HepG2 (cell line): ENCODE data around the gene RPS6KL1. TPM values are rescaled to one million over a fixed set of nuclear protein-coding genes. Genes with fewer than 3 reads are reported as not detected.

Experiments used
- ATAC-seq: fragments of 200-7000 bp; cut with Tn5 transposase; 3 replicates; pipeline ENCODE4 v1.9.1; 2020; ENCODE audit warnings: mild to moderate bottlenecking, moderate library complexity
- BruUV-seq: library from RNA; stranded (reverse); fragments of 400-500 nt; replicated peaks from 2 replicates; lab custom pipeline; 2021; lab: Mats Ljungman, UMichigan
- CTCF ChIA-PET: fragments of 300-600 bp; formaldehyde crosslinking; extraction: SDS; loops from one replicate; lab custom pipeline; 2021; ENCODE audit warnings: low total read pairs, inconsistent platforms, low intra/inter-chr PET ratio; lab: Yijun Ruan, JAX
- POLR2A ChIA-PET: fragments of 350-600 bp; sonication (Branson Sonifier 250); formaldehyde crosslinking; loops from one replicate; lab custom pipeline; 2020; ENCODE audit warnings: antibody characterized with exemption, inconsistent platforms; lab: Yijun Ruan, JAX
- DNase-seq: peaks from one replicate; pipeline ENCODE4 v3.0.0-alpha.2; 2015; ENCODE audit warnings: low spot score
- FAIRE-seq: peaks from 3 replicates; lab custom pipeline; 2011; peaks lifted over from hg19 to GRCh38; lab: Jason Lieb, UNC
- H2AFZ ChIP-seq: one replicate; pipeline ENCODE4 v1.6.1; 2011; ENCODE audit warnings: low read length, inconsistent platforms
- H3K27ac ChIP-seq: fragments of 300-600 bp; 3 replicates; pipeline ENCODE4 v1.8.0; 2011; ENCODE audit warnings: mixed run types, mild to moderate bottlenecking, mixed read lengths, low read length, inconsistent platforms; ENCODE audit not compliant: insufficient read depth; ENCODE audit errors: extremely low read length
- H3K27me3 ChIP-seq, 2 experiments: fragments of 200-600 bp in 1 of 2; 2 replicates in 1 of 2; 3 replicates in 1 of 2; pipeline versions ENCODE4 v1.6.0 to v1.8.0; 2011; ENCODE audit warnings: low read length in 2 of 2, mild to moderate bottlenecking in 2 of 2, moderate library complexity in 2 of 2, inconsistent platforms in 1 of 2; ENCODE audit not compliant: insufficient read depth in 2 of 2, control insufficient read depth in 1 of 2
- H3K36me3 ChIP-seq, 2 experiments: fragments of 200-600 bp in 1 of 2; replicated peaks in 1 of 2; 2 replicates in 1 of 2; 3 replicates in 1 of 2; pipeline versions ENCODE4 v1.5.1 to v1.8.0; 2011; ENCODE audit warnings: low read length in 2 of 2, inconsistent platforms in 1 of 2; ENCODE audit not compliant: insufficient read depth in 2 of 2, control insufficient read depth in 1 of 2
- H3K4me1 ChIP-seq: 2 replicates; pipeline ENCODE4 v1.5.1; 2012; ENCODE audit warnings: low read length, inconsistent platforms; ENCODE audit not compliant: insufficient read depth
- H3K4me2 ChIP-seq: 2 replicates; pipeline ENCODE4 v1.6.0; 2011; ENCODE audit warnings: low read depth, low read length, inconsistent platforms
- H3K4me3 ChIP-seq, 3 experiments: fragments of 200-600 bp in 1 of 3; sonication (generic), shearing (Covaris generic) in 1 of 3; replicated peaks in 1 of 3; 2 replicates each; pipeline ENCODE4 v1.5.1; 2011 to 2016; ENCODE audit warnings: low read length in 3 of 3, inconsistent platforms in 2 of 3, low read depth in 2 of 3, mild to moderate bottlenecking in 2 of 3, control low read depth in 1 of 3, mixed read lengths in 1 of 3; ENCODE audit not compliant: insufficient read depth in 1 of 3
- H3K79me2 ChIP-seq: one replicate; pipeline ENCODE4 v1.6.1; 2011; ENCODE audit warnings: low read length, inconsistent platforms; ENCODE audit not compliant: insufficient read depth
- H3K9ac ChIP-seq: 2 replicates; pipeline ENCODE4 v1.6.0; 2011; ENCODE audit warnings: mild to moderate bottlenecking, low read depth, low read length, inconsistent platforms; ENCODE audit not compliant: insufficient read depth
- H3K9me3 ChIP-seq: 2 replicates; pipeline ENCODE4 v1.5.1; 2012; ENCODE audit warnings: mild to moderate bottlenecking, low read length
- H4K20me1 ChIP-seq: 2 replicates; pipeline ENCODE4 v1.6.0; 2011; ENCODE audit warnings: inconsistent platforms, mild to moderate bottlenecking, low read length, moderate library complexity; ENCODE audit not compliant: insufficient read depth
- FOSL2 ChIP-seq: sonication (generic); formaldehyde crosslinking; IDR thresholded peaks from 2 replicates; pipeline ENCODE4 v1.4.0; 2020; ENCODE audit warnings: missing genetic modification reagents
- FOXK2 ChIP-seq: fragments of 450-650 bp; IDR thresholded peaks from 2 replicates; pipeline ENCODE4 v1.6.1; 2016
- HNRNPLL ChIP-seq: fragments of 200-400 bp; formaldehyde crosslinking; IDR thresholded peaks from 2 replicates; pipeline ENCODE4 v1.6.1; 2017; ENCODE audit warnings: mild to moderate bottlenecking, low read depth, low read length; ENCODE audit not compliant: poor library complexity, severe bottlenecking
- HNRNPUL1 ChIP-seq: fragments of 200-400 bp; formaldehyde crosslinking; IDR thresholded peaks from 2 replicates; pipeline ENCODE4 v1.6.1; 2017; ENCODE audit warnings: low read depth, mild to moderate bottlenecking, low read length, moderate library complexity
- KMT2B ChIP-seq: IDR thresholded peaks from 2 replicates; pipeline ENCODE4 v1.6.1; 2016; ENCODE audit warnings: missing genetic modification reagents, missing compliant biosample characterization
- MIXL1 ChIP-seq: IDR thresholded peaks from 2 replicates; pipeline ENCODE4 v1.6.1; 2016
- MXD4 ChIP-seq: IDR thresholded peaks from 2 replicates; pipeline ENCODE4 v1.6.1; 2016; ENCODE audit warnings: mild to moderate bottlenecking, missing biosample characterization, missing genetic modification reagents
- NR3C1 ChIP-seq: sonication (generic); formaldehyde crosslinking; IDR thresholded peaks from 2 replicates; pipeline ENCODE4 v1.4.0; 2020; ENCODE audit warnings: missing genetic modification reagents
- PAX8 ChIP-seq: sonication (generic); formaldehyde crosslinking; IDR thresholded peaks from 2 replicates; pipeline ENCODE4 v1.8.0; 2022; ENCODE audit warnings: mild to moderate bottlenecking, missing genetic modification reagents, borderline replicate concordance
- TEF ChIP-seq: sonication (generic); formaldehyde crosslinking; IDR thresholded peaks from 2 replicates; pipeline ENCODE4 v1.5.0; 2020; ENCODE audit warnings: missing genetic modification reagents
- ZFP1 ChIP-seq: IDR thresholded peaks from 2 replicates; pipeline ENCODE4 v1.6.1; 2016
- ZMAT3 ChIP-seq: sonication (generic); formaldehyde crosslinking; conservative IDR thresholded peaks from 2 replicates; pipeline ENCODE4 v1.7.0; 2021; ENCODE audit warnings: missing genetic modification reagents
- ZNF275 ChIP-seq: sonication (generic); formaldehyde crosslinking; IDR thresholded peaks from 2 replicates; pipeline ENCODE4 v1.8.0; 2022; ENCODE audit warnings: missing genetic modification reagents, mild to moderate bottlenecking, inconsistent platforms, borderline replicate concordance
- ZNF570 ChIP-seq: sonication (generic); formaldehyde crosslinking; IDR thresholded peaks from 2 replicates; pipeline ENCODE4 v1.4.0; 2020; ENCODE audit warnings: mild to moderate bottlenecking, missing genetic modification reagents, borderline replicate concordance
- ZNF691 ChIP-seq: sonication (generic); formaldehyde crosslinking; IDR thresholded peaks from 2 replicates; pipeline ENCODE4 v1.4.0; 2020; ENCODE audit warnings: missing genetic modification reagents, low read depth, mild to moderate bottlenecking, borderline replicate concordance
- ZNF841 ChIP-seq: sonication (generic); formaldehyde crosslinking; IDR thresholded peaks from 2 replicates; pipeline ENCODE4 v1.8.1; 2023; ENCODE audit warnings: missing genetic modification reagents, borderline replicate concordance
- ZSCAN25 ChIP-seq: sonication (generic); formaldehyde crosslinking; IDR thresholded peaks from 2 replicates; pipeline ENCODE4 v1.8.0; 2022; ENCODE audit warnings: mild to moderate bottlenecking, missing genetic modification reagents
- WGBS: methylation state at CpG from one replicate; pipeline ENCODE4 v1.1.6; 2017; ENCODE audit warnings: low lambda C conversion rate; 5-methylcytosine and 5-hydroxymethylcytosine counted together
- in situ Hi-C: cut with HindIII; loops from 2 replicates; pipeline ENCODE4 v1.10.0; 2017; ENCODE audit warnings: low pct_unique_long_range_greater_than_20kb; ENCODE audit not compliant: extremely low pct_ligation_motif_present
- intact Hi-C: fragments of 100-400 bp; cut with micrococcal nuclease; formaldehyde crosslinking; loops from one replicate; pipeline ENCODE4 v1.10.0; 2022; ENCODE audit not compliant: unreplicated experiment
- polyA plus RNA-seq, 8 experiments: library from polyadenylated mRNA; depleted of rRNA in 3 of 8; stranded (reverse) in 7 of 8; unstranded in 1 of 8; fragments of >200 nt; fragmentation: Illumina TruSeq in 4 of 8; extraction: Trizol in 4 of 8; gene quantifications; 2 replicates each; pipeline versions ENCODE4 v1.2.1 to v1.2.3, GENCODE V29; 2011 to 2016; ENCODE audit warnings: low read depth in 4 of 8, missing spikeins in 1 of 8, mixed read lengths in 1 of 8; ENCODE audit not compliant: insufficient read depth in 1 of 8
- total RNA-seq, 5 experiments: library from RNA; depleted of rRNA; stranded (reverse); fragments of >200 nt; fragmentation: Illumina TruSeq; extraction: Trizol; gene quantifications; 2 replicates each; pipeline ENCODE4 v1.2.3, GENCODE V29; 2016; ENCODE audit warnings: low read depth in 1 of 5
- TF ChIP-seq, protein P1 (sequence below): sonication (generic); formaldehyde crosslinking; IDR thresholded peaks from 2 replicates; pipeline ENCODE4 v1.4.0; 2020; ENCODE audit warnings: missing genetic modification reagents

The RPS6KL1 gene
- total and polyA plus RNA-seq, 2 of the 13 experiments (the other 11 are each of a cell fraction or from before 2014, with no cell fraction given): 6.5 to 11.5 TPM

- Histone ChIP-seq H3K27ac (no peak overlapping the region), H3K4me2 (no peak overlapping the region), H4K20me1 (no peaks in the 10 kb centered on the region), H2AFZ (no peak overlapping the region), H3K4me1 (peaks cover 13% of the 10 kb centered on the region), H3K79me2 (no peaks in the 10 kb centered on the region), H3K9ac (no peak overlapping the region), H3K9me3 (no peaks in the 10 kb centered on the region), H3K36me3 (no peaks in the 10 kb centered on the region), H3K4me3 (no peak overlapping the region), H3K27me3 (no peaks in the 10 kb centered on the region; a peak in 2 of 5 replicates)
- ChIA-PET CTCF (no interaction called here), POLR2A (no interaction called here)
- FAIRE-seq: no peak
- ATAC-seq: no peak
- WGBS: 97% methylated on average over 4 of the region's 4 CpGs
- intact Hi-C loops (no loop called here), in situ Hi-C loops (no loop called here)
- no TSS peak for BruUV-seq
- DNase-seq: no peak
- TF ChIP-seq HNRNPUL1: no peak
- no peak for TF ChIP-seq MIXL1 (CRISPR knock-in tag)
- TF ChIP-seq HNRNPLL: no peak
- no peak for TF ChIP-seq KMT2B (CRISPR knock-in tag)
- TF ChIP-seq, protein P1, sequence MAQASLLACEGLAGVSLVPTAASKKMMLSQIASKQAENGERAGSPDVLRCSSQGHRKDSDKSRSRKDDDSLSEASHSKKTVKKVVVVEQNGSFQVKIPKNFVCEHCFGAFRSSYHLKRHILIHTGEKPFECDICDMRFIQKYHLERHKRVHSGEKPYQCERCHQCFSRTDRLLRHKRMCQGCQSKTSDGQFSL: no peak
- no peak for TF ChIP-seq ZFP1 (CRISPR knock-in tag)
- TF ChIP-seq MXD4 (CRISPR knock-in tag): no peak
- no peak for TF ChIP-seq ZNF275 (CRISPR knock-in tag)
- TF ChIP-seq ZMAT3 (CRISPR knock-in tag): no peak
- no peak for TF ChIP-seq FOSL2 (CRISPR knock-in tag)
- no peak for TF ChIP-seq FOXK2
- TF ChIP-seq ZSCAN25 (CRISPR knock-in tag): no peak
- TF ChIP-seq TEF (CRISPR knock-in tag): no peak
- no peak for TF ChIP-seq PAX8 (CRISPR knock-in tag)
- TF ChIP-seq ZNF841 (CRISPR knock-in tag): no peak
- no peak for TF ChIP-seq ZNF691 (CRISPR knock-in tag)
- TF ChIP-seq ZNF570: no peak
- TF ChIP-seq NR3C1 (CRISPR knock-in tag): no peak
Observed at GRCh38 chr14:74920281-74920680, 2.8 kb downstream of the RPS6KL1 start.
